HG02623 (cell line): ENCODE data around the gene MTERF1.
"Not testable (repeated sequence)": the region's sequence is repeated elsewhere in the genome, so short reads cannot be mapped to it uniquely, and the experiment has no call there.

Experiments
- ATAC-seq: cut with Tn5 transposase; IDR thresholded peaks from one replicate; pipeline ENCODE4 v1.9.1; 2021; ENCODE audit warnings: moderate library complexity; ENCODE audit not compliant: unreplicated experiment

MTERF1 gene, protein sequence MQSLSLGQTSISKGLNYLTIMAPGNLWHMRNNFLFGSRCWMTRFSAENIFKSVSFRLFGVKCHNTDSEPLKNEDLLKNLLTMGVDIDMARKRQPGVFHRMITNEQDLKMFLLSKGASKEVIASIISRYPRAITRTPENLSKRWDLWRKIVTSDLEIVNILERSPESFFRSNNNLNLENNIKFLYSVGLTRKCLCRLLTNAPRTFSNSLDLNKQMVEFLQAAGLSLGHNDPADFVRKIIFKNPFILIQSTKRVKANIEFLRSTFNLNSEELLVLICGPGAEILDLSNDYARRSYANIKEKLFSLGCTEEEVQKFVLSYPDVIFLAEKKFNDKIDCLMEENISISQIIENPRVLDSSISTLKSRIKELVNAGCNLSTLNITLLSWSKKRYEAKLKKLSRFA

DNA sequence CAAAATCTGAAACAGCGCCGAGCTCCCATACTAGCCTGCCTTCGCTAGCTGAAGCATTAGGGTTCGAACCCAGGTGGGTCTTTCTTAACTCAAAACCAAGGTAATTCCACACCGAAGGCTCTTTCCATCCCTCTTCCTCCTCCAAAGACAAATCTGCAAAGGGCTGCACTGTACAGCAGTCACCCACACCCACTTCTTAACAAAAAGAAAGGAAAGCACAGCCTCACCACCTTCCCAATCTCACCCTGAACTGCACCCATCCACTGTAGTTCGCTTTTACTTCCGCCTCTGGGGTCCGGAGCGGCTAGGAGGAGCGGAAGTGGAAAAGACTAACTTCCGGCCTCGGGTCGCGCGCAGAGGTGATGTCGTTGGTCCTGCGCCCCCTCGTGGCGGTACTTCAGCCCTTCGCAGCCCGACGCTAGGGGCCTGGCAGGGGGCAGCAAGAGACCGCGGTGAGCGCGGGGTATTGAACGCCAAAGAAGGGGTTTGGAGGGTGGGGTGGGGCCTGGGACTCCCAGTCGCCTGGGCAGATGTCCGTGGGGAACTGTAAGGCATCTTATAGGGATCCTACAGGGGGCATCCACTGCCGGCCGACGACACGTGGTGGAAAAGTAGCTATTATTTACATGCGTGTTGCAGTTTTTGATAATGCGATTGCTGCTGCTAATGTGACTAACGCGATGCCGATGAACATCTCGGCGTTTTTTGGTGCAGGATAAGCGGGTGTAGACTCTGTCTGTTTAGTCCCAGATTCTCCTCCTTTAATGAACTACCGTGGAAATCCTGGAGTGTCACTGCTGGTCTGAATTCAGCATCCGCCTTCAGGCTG, at the start of gene MTERF1:
Gene MTERF1, minus strand, starts transcription at position 290 of the 829 bp plus-strand sequence. CDS start 619 bp downstream, outside the sequence.
- ATAC-seq: peak; percentile 99

DNA sequence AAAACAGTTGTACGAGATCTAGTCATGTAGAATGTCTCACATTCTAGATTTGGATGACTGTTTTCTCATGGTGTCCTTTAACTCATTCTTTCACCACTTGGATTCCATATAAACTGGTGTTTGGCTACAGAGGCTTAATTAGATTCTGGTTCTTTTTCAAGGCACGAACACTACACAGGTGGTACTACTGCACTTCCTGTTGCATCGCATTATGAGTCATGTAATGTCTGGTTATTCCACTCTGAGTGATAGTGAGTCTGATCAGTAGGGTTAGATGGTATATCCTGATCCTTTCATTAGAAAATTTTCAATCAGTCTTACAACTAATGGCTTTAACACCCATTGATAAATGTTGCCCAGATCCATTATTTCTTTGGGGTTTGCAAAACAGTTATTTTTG, 49.0 kb upstream of the MTERF1 start:
- ATAC-seq: peak; percentile 63

DNA sequence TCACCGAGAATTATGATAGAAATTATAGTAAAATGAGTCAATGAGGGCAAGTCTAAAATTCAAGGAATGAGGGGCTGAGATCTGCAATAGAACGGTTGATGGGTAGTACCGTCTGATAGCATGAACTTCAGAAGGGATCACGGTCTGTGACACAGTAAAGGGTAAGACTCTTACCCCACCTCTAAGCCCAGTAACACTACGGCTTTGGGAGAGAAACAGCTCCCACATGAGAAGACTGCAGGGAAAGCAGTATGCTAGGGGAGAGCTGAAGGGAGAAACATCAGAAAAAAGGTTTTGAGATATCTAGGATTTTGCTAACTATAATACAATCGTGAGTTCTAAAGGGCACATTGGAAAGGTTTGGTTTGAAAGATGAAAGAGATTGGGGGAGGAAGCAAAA, 47.4 kb upstream of the MTERF1 start:
- no peak for ATAC-seq

DNA sequence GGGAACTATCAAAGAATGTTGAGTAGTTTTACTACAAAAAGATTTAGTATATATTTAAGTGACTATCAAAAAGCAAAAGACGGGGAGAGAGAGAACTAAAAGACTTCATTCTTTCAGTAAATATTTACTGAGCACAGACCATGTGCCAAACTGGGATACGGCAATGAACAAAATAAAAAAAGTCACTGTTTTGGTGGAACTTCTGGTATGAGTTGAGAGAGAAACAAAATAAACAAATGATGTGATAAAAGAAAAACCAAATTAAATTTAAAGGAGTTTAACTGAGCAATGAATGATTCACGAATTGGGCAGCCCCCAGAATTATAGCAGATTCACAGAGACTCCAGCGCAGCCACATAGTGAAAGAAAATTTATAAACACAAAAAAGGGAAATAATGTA, 42.4 kb upstream of the MTERF1 start:
- ATAC-seq: no peak

DNA sequence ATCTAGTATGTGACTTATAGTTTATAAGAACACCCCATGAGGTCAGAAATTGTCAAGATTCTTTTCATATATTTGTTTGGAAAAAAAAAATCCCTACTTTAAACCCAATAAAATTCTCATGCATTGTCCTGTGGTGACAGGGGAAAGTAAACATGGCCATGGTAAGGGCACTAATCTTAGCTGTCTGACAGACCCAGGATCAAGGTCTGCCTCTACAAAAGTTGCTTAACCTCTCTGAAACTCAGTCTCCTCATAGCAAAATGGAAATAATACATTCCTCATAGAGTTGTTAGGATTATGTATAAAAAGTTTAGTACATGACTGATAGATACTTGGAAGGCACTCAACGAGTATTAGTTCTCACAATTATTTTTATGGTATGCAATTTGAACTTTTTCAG, 37.9 kb upstream of the MTERF1 start:
- no peak for ATAC-seq

DNA sequence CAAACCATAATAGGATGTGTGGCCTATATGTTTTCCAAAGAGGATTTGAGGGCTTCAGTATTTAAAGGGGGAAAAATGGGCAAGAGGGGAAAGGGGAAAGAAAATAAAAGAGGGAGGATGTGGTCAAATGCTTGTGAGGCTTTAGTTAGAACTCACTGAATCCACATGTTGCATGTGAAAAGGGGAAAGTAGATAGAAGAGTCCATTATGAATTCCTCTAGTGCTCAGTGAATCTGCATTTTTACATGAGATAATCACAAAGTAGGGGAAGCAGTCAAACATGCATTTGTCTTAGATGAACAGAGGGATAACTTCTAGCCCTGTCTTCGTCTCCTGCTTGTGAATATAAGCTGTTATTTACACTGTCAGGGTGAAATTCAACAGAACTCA, 35.5 kb upstream of the MTERF1 start:
- no peak for ATAC-seq

DNA sequence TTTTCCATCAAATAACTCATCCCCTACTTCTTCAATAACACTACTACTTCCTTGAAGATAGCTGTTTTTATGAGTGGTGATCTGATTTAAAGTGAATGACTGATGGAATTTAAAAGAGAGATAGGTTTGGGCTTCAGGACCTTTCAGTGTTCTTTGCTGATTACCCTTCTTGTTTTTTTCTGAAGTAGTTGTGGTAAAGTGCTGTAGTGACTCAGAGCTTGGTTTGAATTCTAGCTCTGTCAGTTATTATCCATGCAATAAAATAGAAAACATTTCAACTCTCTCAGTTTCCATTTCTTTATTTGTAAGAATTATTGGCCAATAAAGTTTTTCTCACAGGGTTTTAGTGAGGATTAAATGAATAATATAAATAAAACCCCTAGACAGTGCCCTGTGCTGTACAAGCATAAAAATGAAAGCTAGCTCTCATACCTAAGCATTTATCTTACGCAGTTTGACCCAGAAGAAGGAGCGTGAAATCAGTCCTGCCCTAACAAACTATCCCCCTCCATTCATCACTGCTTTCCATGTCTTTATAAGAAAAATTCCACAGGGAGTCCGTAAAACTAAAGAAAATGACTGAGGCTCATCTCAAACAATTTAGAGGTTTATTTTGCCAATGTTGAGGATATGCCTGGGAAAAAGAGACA, 35.0 kb upstream of the MTERF1 start:
- no peak for ATAC-seq

DNA sequence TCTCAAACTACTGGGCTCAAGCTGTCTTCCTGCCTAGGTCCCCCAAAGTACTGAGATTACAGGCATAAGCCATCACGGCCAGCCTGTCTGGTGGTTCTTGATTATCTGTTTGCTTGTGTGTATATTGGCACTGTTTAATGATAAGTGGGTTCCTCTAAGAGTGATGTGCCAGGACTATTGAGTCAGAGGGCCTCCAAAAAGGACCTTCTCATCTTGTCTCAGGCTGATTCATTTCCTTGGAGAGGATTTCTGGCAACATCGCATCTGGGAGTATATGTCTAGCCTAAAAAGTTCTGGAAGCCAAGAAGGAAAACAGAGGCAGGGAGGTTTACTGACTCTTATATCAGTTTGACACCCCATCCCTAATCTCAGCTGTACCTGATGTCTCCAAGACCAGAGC, 33.1 kb upstream of the MTERF1 start:
- ATAC-seq: no peak

DNA sequence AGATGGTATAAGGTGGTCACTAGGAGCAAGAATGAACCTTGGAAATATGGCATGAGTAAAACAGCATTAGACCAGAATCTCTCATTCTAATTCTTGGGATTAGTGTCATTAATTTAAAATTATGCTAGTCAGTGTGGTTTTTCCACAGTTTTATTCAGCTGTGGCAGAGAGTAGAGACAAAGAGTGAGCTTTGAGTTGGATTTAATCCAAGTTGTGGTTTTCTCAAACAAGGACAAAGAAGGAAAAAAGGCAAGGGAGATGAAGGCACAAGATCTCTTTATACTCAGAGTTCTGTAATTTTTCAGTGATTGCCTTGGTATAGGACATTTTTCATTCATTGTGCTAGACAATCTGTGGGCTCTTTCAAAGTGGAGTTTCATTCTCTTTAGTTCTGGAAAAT, 32.0 kb upstream of the MTERF1 start:
- no peak for ATAC-seq

DNA sequence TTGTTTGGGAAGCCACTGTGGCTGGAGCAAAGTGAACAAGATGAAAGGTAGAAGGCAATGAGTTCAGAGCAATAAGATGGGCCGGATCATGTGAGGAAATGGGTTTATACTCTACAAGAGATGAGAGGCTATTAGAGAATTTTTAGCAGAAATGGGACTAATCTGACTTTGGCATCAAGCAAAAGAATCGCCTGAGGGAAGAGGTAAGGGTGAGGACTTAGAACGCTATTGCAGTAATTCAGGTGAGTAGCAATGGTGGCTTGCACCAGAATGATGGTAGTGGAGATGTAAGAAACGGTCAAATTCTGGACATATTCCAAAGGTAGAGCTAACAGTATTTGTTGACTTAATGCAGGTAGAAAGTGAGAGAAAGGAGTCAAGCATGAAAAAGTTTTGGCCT, 30.6 kb upstream of the MTERF1 start:
- no peak for ATAC-seq

DNA sequence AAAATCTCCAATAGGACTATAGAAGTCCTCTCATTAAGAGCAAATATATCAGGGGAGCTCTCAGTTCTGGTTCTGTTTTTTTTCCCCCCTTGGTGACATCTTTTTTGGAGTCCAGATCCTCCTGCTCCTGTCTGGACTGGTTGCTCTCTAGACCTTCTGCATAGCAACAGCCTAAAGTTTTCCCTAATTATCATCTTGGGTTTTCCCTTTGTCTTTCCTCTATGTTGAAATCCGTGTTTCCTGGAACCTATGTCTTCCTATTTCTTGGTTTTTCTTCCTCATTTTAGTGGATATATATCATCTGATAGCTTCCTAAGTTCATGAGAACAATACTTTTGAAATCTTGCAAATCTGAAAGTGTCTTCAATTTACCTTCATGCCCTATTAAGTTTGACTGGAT, 29.7 kb upstream of the MTERF1 start:
- ATAC-seq: no peak

DNA sequence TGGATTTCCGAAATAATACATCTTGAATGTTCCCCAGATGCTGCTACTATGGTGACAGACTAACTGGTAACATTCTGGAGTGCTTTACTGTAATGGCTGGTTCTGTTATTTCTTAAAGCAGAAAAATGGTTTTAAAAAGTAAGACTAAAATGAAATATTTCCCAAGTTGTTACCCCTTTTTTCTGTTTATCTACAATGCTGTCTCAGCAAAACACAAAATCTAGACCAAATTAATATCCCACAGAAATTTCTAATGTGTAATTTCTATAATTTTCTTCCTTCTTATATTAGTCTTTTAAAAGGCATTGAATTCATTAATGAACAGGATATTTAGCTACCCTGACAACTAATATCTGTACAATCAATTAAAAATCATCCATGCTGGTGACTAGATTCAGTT, 19.1 kb upstream of the MTERF1 start:
- ATAC-seq: no peak

DNA sequence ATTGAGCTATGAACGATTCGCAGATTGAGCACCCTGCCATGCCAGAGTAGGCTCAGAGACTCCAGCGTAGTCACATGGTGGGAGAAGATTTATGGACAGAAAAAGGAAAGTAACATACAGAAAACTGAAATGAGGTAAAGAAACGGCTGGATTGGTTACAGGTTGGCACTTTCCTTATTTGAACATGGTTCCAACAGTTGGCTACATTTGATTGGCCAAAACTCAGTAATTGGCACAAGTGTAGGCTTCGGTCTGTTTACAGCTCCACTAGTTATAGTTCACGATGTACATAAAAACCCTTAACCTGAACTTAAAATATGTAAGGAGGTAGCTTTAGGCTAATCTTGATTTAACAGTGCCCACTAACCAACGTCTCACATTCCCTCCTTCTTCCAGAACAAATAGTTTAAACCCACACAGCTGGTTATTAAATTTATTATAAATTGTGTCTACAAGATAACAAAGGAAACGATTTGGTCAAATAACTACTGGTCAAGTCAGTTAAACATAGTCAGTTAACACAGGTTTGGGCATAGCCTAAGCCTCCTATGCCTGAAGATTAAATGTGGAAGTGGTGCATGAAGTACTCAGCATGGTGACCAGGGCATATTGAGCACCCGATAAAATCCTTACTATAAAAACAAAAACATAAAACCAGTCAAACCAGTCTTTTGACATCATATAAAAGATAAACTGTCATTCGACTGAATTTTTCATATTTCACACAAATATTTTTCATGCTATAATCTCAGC, 17.9 kb upstream of the MTERF1 start:
- no peak for ATAC-seq

DNA sequence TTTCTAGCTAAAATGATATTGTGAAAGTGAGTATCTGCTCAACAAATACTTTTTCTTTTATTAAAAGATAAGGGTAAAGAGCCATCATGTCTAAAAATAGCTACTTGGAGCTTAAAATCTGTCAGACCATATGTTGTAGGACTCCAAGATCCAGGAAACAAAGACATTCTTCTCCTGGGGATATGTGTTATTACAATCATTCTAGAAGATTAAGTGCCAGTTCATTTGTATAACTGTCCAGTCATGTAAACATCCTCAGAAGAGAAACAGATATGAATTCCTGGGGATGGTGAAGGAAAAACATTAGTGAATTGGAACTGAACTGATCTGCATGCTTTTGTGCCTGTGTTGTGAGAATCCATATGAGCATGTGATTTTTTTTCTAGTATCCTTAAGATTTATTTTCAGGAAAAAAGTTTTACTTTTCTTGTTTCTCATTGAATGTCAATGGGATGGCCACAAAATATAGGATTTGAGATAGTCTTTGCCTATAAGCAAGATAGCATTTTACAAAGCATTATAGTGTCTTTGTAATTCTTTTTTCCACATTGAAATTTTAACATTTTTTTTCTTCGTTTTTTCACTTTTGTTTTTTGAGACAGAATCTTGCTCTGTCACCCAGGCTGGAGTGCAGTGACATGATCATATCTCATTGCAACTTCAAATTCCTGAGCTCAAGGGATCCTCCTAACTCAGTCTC, 14.4 kb upstream of the MTERF1 start:
- no peak for ATAC-seq

DNA sequence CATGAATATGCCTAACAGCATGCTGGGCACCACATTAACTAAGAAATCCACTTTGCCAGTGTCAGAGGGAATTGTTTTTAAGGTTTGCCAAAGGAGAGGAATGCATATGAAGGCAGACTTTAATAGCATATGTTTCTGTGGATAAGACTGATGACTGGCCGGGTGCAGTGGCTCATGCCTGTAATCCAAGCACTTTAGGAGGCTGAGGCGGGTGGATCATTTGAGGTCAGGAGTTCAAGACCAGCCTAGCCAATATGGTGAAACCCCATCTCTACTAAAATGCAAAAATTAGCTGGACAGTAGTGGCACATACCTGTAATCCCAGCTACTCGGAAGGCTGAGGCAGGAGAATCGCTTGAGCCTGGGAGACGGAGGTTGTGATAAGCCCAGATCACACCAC, 13.2 kb upstream of the MTERF1 start:
- not testable (repeated sequence) for ATAC-seq

DNA sequence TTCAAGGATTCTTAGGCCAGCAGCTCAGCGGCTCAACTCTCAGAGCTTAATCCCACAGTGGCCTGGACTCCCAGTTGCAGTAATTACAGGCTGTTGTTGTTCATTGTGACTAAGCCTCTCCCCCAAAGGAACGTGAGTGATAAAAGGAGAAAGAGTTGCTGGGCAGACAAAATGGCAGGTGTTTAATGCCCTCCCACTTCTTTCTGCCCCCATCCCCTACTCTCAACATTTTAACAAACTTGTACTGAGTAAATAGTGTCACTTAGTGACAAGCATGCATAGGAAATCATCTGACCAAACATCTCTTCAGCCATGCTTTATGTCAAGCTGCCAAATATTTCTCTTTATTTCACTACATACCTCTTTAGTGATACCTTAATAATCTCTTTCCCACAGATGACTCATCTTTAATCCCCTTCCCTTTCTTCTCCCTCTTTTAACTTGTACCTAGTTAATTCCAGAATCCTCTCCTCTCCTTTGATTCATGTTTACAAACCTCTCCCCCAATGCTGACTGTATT, 12.4 kb upstream of the MTERF1 start:
- no peak for ATAC-seq

DNA sequence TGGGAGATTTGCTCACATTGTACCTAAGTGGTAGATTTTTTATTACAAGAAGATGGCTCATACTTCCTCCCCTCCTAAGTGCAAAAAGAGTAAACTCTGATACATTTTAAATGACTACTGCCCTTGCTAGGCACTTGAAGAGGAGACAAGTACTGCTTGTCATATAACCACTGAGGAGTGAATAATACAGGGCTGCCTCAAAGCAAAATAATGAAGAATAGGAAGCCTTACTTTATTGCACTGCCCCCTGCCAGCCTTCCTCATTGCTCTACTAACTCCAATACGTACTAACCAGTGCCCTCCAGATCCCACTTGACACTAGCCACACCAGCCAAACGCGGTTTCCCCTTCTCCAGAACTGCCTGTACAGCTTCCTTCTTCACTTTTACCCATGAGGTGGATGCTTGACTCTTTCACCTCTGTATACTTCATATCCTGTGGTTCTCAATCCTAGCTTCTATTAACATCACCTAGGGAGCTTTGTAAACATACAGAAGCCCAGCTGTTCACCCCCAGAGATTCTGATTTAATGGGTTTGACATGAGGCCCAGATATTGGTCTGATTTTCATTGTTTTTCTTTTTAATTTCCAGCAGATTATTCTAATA, 11.7 kb upstream of the MTERF1 start:
- no peak for ATAC-seq

DNA sequence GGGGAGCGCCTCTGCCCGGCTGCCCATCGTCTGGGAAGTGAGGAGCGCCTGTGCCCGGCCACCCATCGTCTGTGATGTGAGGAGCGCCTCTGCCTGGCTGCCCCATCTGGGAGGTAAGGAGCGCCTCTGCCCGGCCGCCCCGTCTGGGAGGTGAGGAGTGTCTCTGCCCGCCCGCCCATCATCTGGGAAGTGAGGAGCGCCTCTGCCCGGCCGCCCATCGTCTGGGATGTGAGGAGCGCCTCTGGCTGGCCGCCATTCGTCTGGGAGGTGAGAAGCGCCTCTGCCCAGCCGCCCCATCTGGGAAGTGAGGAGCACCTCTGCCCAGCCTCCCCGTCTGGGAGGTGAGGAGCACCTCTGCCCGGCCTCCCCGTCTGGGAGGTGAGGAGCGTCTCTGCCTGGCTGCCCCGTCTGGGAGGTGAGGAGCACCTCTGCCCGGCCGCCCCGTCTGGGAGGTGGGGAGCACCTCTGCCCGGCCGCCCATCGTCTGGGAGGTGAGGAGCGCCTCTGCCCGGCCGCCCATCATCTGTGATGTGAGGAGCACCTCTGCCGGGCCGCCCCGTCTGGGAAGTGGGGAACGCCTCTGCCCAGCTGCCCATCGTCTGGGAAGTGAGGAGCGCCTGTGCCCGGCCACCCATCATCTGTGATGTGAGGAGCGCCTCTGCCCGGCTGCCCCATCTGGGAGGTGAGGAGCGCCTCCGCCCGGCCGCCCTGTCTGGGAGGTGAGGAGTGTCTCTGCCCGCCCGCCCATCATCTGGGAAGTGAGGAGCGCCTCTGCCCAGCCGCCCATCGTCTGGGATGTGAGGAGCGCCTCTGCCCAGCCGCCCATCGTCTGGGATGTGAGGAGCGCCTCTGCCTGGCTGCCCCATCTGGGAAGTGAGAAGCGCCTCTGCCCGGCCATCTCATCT, 8.0 kb upstream of the MTERF1 start:
- ATAC-seq: not testable (repeated sequence)
